Neural cell (in vitro differentiated cells): ENCODE data around the gene GNG13. TPM values are rescaled to one million over a fixed set of nuclear protein-coding genes. Genes with fewer than 3 reads are reported as not detected.

Experiments
- H2AFZ ChIP-seq: fragments of 200-600, 300-800 bp; sonication (generic), shearing (Covaris generic); 2 replicates; pipeline ENCODE4 v1.6.0; 2014; ENCODE audit warnings: low read depth, mild to moderate bottlenecking, antibody characterized with exemption, low read length, moderate library complexity
- H3F3A ChIP-seq: fragments of 200-600 bp; shearing (Covaris generic); 2 replicates; pipeline ENCODE4 v1.6.1; 2016; ENCODE audit warnings: mild to moderate bottlenecking, moderate library complexity, mixed read lengths, antibody characterized with exemption, low read length; ENCODE audit not compliant: insufficient read depth, poor library complexity, severe bottlenecking
- H3K27ac ChIP-seq: fragments of 200-600, 300-800 bp; sonication (generic), shearing (Covaris generic); 2 replicates; pipeline ENCODE4 v1.5.1; 2014; ENCODE audit warnings: mild to moderate bottlenecking, low read length, moderate library complexity
- H3K27me3 ChIP-seq: fragments of 300-800, 200-600 bp; sonication (generic), shearing (Covaris generic); 2 replicates; pipeline ENCODE4 v1.6.0; 2014; ENCODE audit warnings: mild to moderate bottlenecking, low read depth, low read length, moderate library complexity; ENCODE audit not compliant: insufficient read depth
- H3K36me3 ChIP-seq: fragments of 300-800, 200-600 bp; sonication (generic), shearing (Covaris generic); 2 replicates; pipeline ENCODE4 v1.5.1; 2014; ENCODE audit warnings: mild to moderate bottlenecking, antibody characterized with exemption, low read length, moderate library complexity; ENCODE audit not compliant: insufficient read depth
- H3K4me2 ChIP-seq: fragments of 300-800, 200-600 bp; sonication (generic), shearing (Covaris generic); 2 replicates; pipeline ENCODE4 v1.6.0; 2014; ENCODE audit warnings: mild to moderate bottlenecking, low read length
- H3K4me3 ChIP-seq: fragments of 300-800, 200-600 bp; sonication (generic), shearing (Covaris generic); 2 replicates; pipeline ENCODE4 v1.5.1; 2014; ENCODE audit warnings: mild to moderate bottlenecking, low read length, moderate library complexity
- H3K79me2 ChIP-seq: fragments of 200-600 bp; shearing (Covaris generic); replicated peaks from 2 replicates; pipeline ENCODE4 v1.6.0; 2014; ENCODE audit warnings: mild to moderate bottlenecking, low read length, moderate library complexity; ENCODE audit not compliant: insufficient read depth
- H3K9ac ChIP-seq: fragments of 300-800, 200-600 bp; sonication (generic), shearing (Covaris generic); 2 replicates; pipeline ENCODE4 v1.6.1; 2016; ENCODE audit warnings: mild to moderate bottlenecking, low read length, mixed read lengths
- H3K9me2 ChIP-seq: fragments of 200-600 bp; shearing (Covaris generic); 2 replicates; pipeline ENCODE4 v1.6.1; 2016; ENCODE audit warnings: mild to moderate bottlenecking, low read length, mixed read lengths; ENCODE audit not compliant: insufficient read depth
- H3K9me3 ChIP-seq: fragments of 200-600, 300-800 bp; sonication (generic), shearing (Covaris generic); 2 replicates; pipeline ENCODE4 v1.6.1; 2016; ENCODE audit warnings: mild to moderate bottlenecking, mixed run types, low read length, moderate library complexity, mixed read lengths
- H4K20me1 ChIP-seq: fragments of 200-600 bp; shearing (Covaris generic); 2 replicates; pipeline ENCODE4 v1.6.1; 2016; ENCODE audit warnings: mild to moderate bottlenecking, mixed run types; ENCODE audit not compliant: insufficient read depth
- EP300 ChIP-seq: fragments of 450-650 bp; conservative IDR thresholded peaks from 2 replicates; pipeline ENCODE4 v1.6.1; 2014; ENCODE audit warnings: antibody characterized with exemption, mild to moderate bottlenecking, moderate library complexity; ENCODE audit not compliant: poor library complexity, severe bottlenecking
- EZH2 ChIP-seq: fragments of 200-600, 300-800 bp; shearing (Covaris generic), sonication (generic); IDR thresholded peaks from 2 replicates; pipeline ENCODE4 v1.6.1; 2014; ENCODE audit warnings: antibody characterized with exemption, low read length, borderline replicate concordance, mild to moderate bottlenecking; ENCODE audit not compliant: insufficient read depth, poor library complexity, severe bottlenecking
- MXI1 ChIP-seq: fragments of 450-650 bp; conservative IDR thresholded peaks from 2 replicates; pipeline ENCODE4 v1.6.1; 2014; ENCODE audit warnings: antibody characterized with exemption, mild to moderate bottlenecking; ENCODE audit not compliant: poor library complexity, severe bottlenecking
- POLR2AphosphoS5 ChIP-seq: IDR thresholded peaks from 2 replicates; pipeline ENCODE4 v1.6.1; 2012
- RAD21 ChIP-seq: fragments of 450-650 bp; conservative IDR thresholded peaks from 2 replicates; pipeline ENCODE4 v1.6.1; 2014; ENCODE audit warnings: antibody characterized with exemption, mild to moderate bottlenecking, moderate library complexity
- SMC3 ChIP-seq: fragments of 450-650 bp; conservative IDR thresholded peaks from 2 replicates; pipeline ENCODE4 v1.6.1; 2014; ENCODE audit warnings: antibody characterized with exemption, mild to moderate bottlenecking, moderate library complexity; ENCODE audit not compliant: poor library complexity
- TAF1 ChIP-seq: IDR thresholded peaks from 2 replicates; pipeline ENCODE4 v1.6.1; 2012; ENCODE audit warnings: low read depth
- polyA plus RNA-seq: library from polyadenylated mRNA; depleted of rRNA; stranded (reverse); fragments of >200 nt; gene quantifications from 2 replicates; pipeline ENCODE4 v1.2.3, GENCODE V29; 2014
- TF ChIP-seq, protein P1 (sequence below): IDR thresholded peaks from 2 replicates; pipeline ENCODE4 v1.6.1; 2012; ENCODE audit warnings: borderline replicate concordance
- TF ChIP-seq, protein P2 (sequence below): fragments of 450-650 bp; IDR thresholded peaks from 2 replicates; pipeline ENCODE4 v1.5.1; 2014; ENCODE audit warnings: antibody characterized with exemption, mild to moderate bottlenecking, moderate library complexity; ENCODE audit not compliant: poor library complexity, severe bottlenecking

Gene GNG13
- polyA plus RNA-seq, 1 donor from 2014 or later: not detected

DNA sequence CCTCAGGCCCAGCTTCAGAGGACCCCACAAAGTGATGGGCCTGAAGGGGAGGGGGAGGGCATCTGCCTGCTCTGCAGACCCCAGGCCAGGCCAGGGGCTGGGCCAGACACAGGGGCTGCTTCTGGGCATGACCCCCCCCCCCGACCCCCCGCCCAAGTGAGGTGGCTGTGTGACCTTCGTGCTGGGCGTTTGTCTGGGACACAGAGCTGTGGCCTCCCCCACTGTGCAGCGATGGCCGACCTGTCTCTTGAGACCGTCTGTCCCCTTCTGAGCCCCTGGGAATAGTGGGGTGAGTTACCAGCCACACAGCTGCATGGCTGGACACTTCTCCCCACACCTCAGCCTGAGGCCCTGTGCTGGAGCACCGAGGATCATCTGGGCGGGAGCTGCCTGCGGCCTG is 34.8 kb upstream of the GNG13 start:
- Histone ChIP-seq H3K27ac (no peak overlapping the region), H3K9ac (no peak overlapping the region), H3K27me3 (no peaks in the 10 kb centered on the region), H3K9me3 (peaks cover 12% of the 10 kb centered on the region), H3K9me2 (no peaks in the 10 kb centered on the region), H3K36me3 (no peaks in the 10 kb centered on the region), H3F3A (no peaks in the 10 kb centered on the region), H3K79me2 (no peaks in the 10 kb centered on the region), H3K4me3 (no peak overlapping the region), H3K4me2 (no peak overlapping the region), H4K20me1 (no peaks in the 10 kb centered on the region), H2AFZ (no peak overlapping the region)
- TF ChIP-seq EZH2 (no peak), POLR2AphosphoS5 (no peak), MXI1 (no peak), TAF1 (no peak), RAD21 (no peak), SMC3 (no peak), EP300 (no peak)
- TF ChIP-seq, protein P1, sequence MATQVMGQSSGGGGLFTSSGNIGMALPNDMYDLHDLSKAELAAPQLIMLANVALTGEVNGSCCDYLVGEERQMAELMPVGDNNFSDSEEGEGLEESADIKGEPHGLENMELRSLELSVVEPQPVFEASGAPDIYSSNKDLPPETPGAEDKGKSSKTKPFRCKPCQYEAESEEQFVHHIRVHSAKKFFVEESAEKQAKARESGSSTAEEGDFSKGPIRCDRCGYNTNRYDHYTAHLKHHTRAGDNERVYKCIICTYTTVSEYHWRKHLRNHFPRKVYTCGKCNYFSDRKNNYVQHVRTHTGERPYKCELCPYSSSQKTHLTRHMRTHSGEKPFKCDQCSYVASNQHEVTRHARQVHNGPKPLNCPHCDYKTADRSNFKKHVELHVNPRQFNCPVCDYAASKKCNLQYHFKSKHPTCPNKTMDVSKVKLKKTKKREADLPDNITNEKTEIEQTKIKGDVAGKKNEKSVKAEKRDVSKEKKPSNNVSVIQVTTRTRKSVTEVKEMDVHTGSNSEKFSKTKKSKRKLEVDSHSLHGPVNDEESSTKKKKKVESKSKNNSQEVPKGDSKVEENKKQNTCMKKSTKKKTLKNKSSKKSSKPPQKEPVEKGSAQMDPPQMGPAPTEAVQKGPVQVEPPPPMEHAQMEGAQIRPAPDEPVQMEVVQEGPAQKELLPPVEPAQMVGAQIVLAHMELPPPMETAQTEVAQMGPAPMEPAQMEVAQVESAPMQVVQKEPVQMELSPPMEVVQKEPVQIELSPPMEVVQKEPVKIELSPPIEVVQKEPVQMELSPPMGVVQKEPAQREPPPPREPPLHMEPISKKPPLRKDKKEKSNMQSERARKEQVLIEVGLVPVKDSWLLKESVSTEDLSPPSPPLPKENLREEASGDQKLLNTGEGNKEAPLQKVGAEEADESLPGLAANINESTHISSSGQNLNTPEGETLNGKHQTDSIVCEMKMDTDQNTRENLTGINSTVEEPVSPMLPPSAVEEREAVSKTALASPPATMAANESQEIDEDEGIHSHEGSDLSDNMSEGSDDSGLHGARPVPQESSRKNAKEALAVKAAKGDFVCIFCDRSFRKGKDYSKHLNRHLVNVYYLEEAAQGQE: no peak
- TF ChIP-seq, protein P2, sequence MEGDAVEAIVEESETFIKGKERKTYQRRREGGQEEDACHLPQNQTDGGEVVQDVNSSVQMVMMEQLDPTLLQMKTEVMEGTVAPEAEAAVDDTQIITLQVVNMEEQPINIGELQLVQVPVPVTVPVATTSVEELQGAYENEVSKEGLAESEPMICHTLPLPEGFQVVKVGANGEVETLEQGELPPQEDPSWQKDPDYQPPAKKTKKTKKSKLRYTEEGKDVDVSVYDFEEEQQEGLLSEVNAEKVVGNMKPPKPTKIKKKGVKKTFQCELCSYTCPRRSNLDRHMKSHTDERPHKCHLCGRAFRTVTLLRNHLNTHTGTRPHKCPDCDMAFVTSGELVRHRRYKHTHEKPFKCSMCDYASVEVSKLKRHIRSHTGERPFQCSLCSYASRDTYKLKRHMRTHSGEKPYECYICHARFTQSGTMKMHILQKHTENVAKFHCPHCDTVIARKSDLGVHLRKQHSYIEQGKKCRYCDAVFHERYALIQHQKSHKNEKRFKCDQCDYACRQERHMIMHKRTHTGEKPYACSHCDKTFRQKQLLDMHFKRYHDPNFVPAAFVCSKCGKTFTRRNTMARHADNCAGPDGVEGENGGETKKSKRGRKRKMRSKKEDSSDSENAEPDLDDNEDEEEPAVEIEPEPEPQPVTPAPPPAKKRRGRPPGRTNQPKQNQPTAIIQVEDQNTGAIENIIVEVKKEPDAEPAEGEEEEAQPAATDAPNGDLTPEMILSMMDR: no peak

DNA sequence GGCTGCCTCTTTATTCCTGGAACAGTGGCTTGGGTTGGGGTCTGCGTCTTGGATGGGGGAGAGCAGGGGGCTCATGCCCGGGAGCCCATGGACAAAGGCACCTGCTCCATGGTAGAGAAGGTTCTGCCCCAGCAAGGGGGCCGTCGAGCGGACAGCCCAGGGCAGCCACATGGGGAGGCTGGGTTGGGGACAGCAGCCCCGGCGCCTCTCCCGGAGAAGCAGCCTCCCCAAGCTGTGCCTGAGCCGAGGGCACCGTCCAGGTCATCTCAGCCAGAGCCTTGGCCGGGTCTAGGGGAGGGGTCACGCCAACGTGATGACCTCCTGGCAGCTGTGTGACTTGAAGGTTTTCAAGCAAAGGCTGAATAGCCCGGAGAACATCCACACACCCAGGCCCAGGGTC is 32.9 kb upstream of the GNG13 start:
- H3K9ac ChIP-seq: no peak overlapping the region
- no peak overlapping the region for H3K4me2 ChIP-seq
- H3K79me2 ChIP-seq: no peaks in the 10 kb centered on the region
- H4K20me1 ChIP-seq: no peaks in the 10 kb centered on the region
- H3K9me3 ChIP-seq: peaks cover 12% of the 10 kb centered on the region
- H3F3A ChIP-seq: no peaks in the 10 kb centered on the region
- no peak overlapping the region for H2AFZ ChIP-seq
- H3K9me2 ChIP-seq: no peaks in the 10 kb centered on the region
- no peak for TF ChIP-seq RAD21
- TF ChIP-seq, protein P1: no peak
- no peak for TF ChIP-seq MXI1
- no peak for TF ChIP-seq EZH2
- TF ChIP-seq POLR2AphosphoS5: no peak
- TF ChIP-seq, protein P2: no peak
- no peak for TF ChIP-seq TAF1
- TF ChIP-seq EP300: no peak
- TF ChIP-seq SMC3: no peak
- H3K36me3 ChIP-seq: no peaks in the 10 kb centered on the region
- H3K4me3 ChIP-seq: no peak overlapping the region
- no peak overlapping the region for H3K27ac ChIP-seq
- H3K27me3 ChIP-seq: no peaks in the 10 kb centered on the region
